H1 (cell line): Measurements from ENCODE around the gene MYH7B. TPM values are rescaled to one million over a fixed set of nuclear protein-coding genes. Genes with fewer than 3 reads are reported as not detected.

Experiments used
- CTCF ChIA-PET: fragments of 300-600 bp; sonication (Branson Sonifier 250); formaldehyde crosslinking; loops from one replicate; lab custom pipeline; 2021; ENCODE audit not compliant: partially characterized antibody; lab: Charles Lee
- POLR2A ChIA-PET: fragments of 300-600 bp; sonication (Branson Sonifier 250); formaldehyde crosslinking; loops from one replicate; lab custom pipeline; 2021; ENCODE audit warnings: inconsistent platforms; ENCODE audit not compliant: partially characterized antibody; lab: Charles Lee
- DNase-seq, 2 experiments: peaks; one replicate each; pipeline versions ENCODE4 v3.0.0 to v3.0.0-alpha.2; 2010 to 2022; ENCODE audit warnings: low spot score in 2 of 2, low read depth in 1 of 2, mixed read lengths in 1 of 2
- FAIRE-seq: peaks from 2 replicates; lab custom pipeline; 2011; peaks lifted over from hg19 to GRCh38; lab: Jason Lieb, UNC
- H2AFZ ChIP-seq: 2 replicates; pipeline ENCODE4 v1.8.1; 2012; ENCODE audit warnings: low read length, inconsistent platforms
- H2AK5ac ChIP-seq: 2 replicates; pipeline ENCODE4 v1.6.1; 2013; ENCODE audit warnings: low read depth, low read length
- H2BK120ac ChIP-seq: replicated peaks from 2 replicates; pipeline ENCODE3; 2013; ENCODE audit warnings: low read depth, low read length, inconsistent platforms
- H2BK12ac ChIP-seq: 2 replicates; pipeline ENCODE4 v1.6.1; 2013; ENCODE audit warnings: low read depth, low read length
- H2BK15ac ChIP-seq: 2 replicates; pipeline ENCODE4 v1.6.1; 2013; ENCODE audit warnings: low read length
- H2BK20ac ChIP-seq: 2 replicates; pipeline ENCODE4 v1.6.1; 2013; ENCODE audit warnings: low read length
- H2BK5ac ChIP-seq: 2 replicates; pipeline ENCODE4 v1.6.1; 2013; ENCODE audit warnings: low read depth, low read length
- H3K14ac ChIP-seq: 2 replicates; pipeline ENCODE4 v1.6.1; 2013; ENCODE audit warnings: inconsistent platforms; ENCODE audit not compliant: insufficient read length
- H3K18ac ChIP-seq: 2 replicates; pipeline ENCODE4 v1.6.1; 2013; ENCODE audit warnings: low read length; ENCODE audit errors: extremely low read depth
- H3K23ac ChIP-seq: 2 replicates; pipeline ENCODE4 v1.6.1; 2013; ENCODE audit warnings: inconsistent platforms; ENCODE audit not compliant: insufficient read length
- H3K23me2 ChIP-seq: 2 replicates; pipeline ENCODE4 v1.6.1; 2013; ENCODE audit warnings: low read depth, low read length
- H3K27ac ChIP-seq: 2 replicates; pipeline ENCODE4 v1.6.1; 2011; ENCODE audit warnings: low read depth, low read length, inconsistent platforms
- H3K27me3 ChIP-seq, 4 experiments: replicated peaks in 1 of 4; 1 replicate in 1 of 4; 2 replicates in 3 of 4; pipeline versions ENCODE4 v1.6.1 to v1.8.1; 2011 to 2013; ENCODE audit warnings: low read length in 3 of 4, mild to moderate bottlenecking in 3 of 4, inconsistent platforms in 2 of 4, mixed read lengths in 2 of 4, moderate library complexity in 1 of 4; ENCODE audit not compliant: control insufficient read depth in 3 of 4, insufficient read depth in 3 of 4; ENCODE audit errors: extremely low read depth in 1 of 4
- H3K36me3 ChIP-seq, 4 experiments: 2 replicates each; pipeline versions ENCODE4 v1.6.1 to v1.8.1; 2011 to 2013; ENCODE audit warnings: mild to moderate bottlenecking in 4 of 4, low read length in 3 of 4, moderate library complexity in 2 of 4, control low read depth in 1 of 4, inconsistent platforms in 1 of 4; ENCODE audit not compliant: insufficient read depth in 4 of 4, control insufficient read depth in 2 of 4
- H3K4ac ChIP-seq: replicated peaks from 2 replicates; pipeline ENCODE3; 2013; ENCODE audit warnings: low read length, low read depth, mixed read lengths, inconsistent platforms; ENCODE audit not compliant: insufficient read length
- H3K4me1 ChIP-seq, 4 experiments: replicated peaks in 1 of 4; 1 replicate in 1 of 4; 2 replicates in 3 of 4; pipeline versions ENCODE4 v1.6.1 to v1.8.1; 2011 to 2013; ENCODE audit warnings: low read length in 3 of 4, inconsistent platforms in 2 of 4, mixed read lengths in 1 of 4; ENCODE audit not compliant: insufficient read depth in 4 of 4, control insufficient read depth in 3 of 4
- H3K4me2 ChIP-seq, 2 experiments: 2 replicates each; pipeline versions ENCODE4 v1.6.1 to v1.8.1; 2011 to 2013; ENCODE audit warnings: low read depth in 2 of 2, low read length in 2 of 2, control low read depth in 1 of 2, inconsistent platforms in 1 of 2, mild to moderate bottlenecking in 1 of 2; ENCODE audit not compliant: insufficient read depth in 1 of 2
- H3K4me3 ChIP-seq, 4 experiments: fragments of 200-600, 300-600 bp in 1 of 4; sonication (generic), shearing (Covaris generic), sonication (Bioruptor Twin) in 1 of 4; 2 replicates each; pipeline versions ENCODE4 v1.5.1 to v1.8.1; 2011 to 2016; ENCODE audit warnings: low read length in 4 of 4, low read depth in 3 of 4, control low read depth in 2 of 4, inconsistent platforms in 2 of 4, mild to moderate bottlenecking in 2 of 4, mixed read lengths in 1 of 4, moderate library complexity in 1 of 4; ENCODE audit not compliant: insufficient read depth in 2 of 4; ENCODE audit errors: extremely low read depth in 1 of 4
- H3K56ac ChIP-seq: replicated peaks from 2 replicates; pipeline ENCODE3; 2013; ENCODE audit warnings: low read depth, mild to moderate bottlenecking, mixed read lengths, low read length, inconsistent platforms; ENCODE audit not compliant: insufficient read length
- H3K79me1 ChIP-seq: 2 replicates; pipeline ENCODE4 v1.6.1; 2013; ENCODE audit warnings: low read depth, low read length, control low read depth
- H3K79me2 ChIP-seq, 2 experiments: 2 replicates each; pipeline versions ENCODE4 v1.6.1 to v1.8.1; 2012 to 2013; ENCODE audit warnings: low read length in 2 of 2, mild to moderate bottlenecking in 2 of 2, inconsistent platforms in 1 of 2; ENCODE audit not compliant: insufficient read depth in 2 of 2, control insufficient read depth in 1 of 2
- H3K9ac ChIP-seq, 4 experiments: replicated peaks in 1 of 4; 1 replicate in 1 of 4; 2 replicates in 3 of 4; pipeline versions ENCODE4 v1.6.1 to v1.8.1; 2011 to 2013; ENCODE audit warnings: low read depth in 3 of 4, low read length in 3 of 4, control low read depth in 2 of 4, mild to moderate bottlenecking in 2 of 4, moderate library complexity in 2 of 4, inconsistent platforms in 1 of 4; ENCODE audit errors: extremely low read depth in 1 of 4
- H3K9me3 ChIP-seq, 2 experiments: 2 replicates each; pipeline versions ENCODE4 v1.6.1 to v1.8.1; 2012 to 2013; ENCODE audit warnings: mild to moderate bottlenecking in 2 of 2, moderate library complexity in 2 of 2, control low read depth in 1 of 2, inconsistent platforms in 1 of 2, low read depth in 1 of 2, low read length in 1 of 2, mixed read lengths in 1 of 2; ENCODE audit not compliant: insufficient read depth in 2 of 2
- H4K20me1 ChIP-seq, 2 experiments: replicated peaks in 1 of 2; 2 replicates each; pipeline versions ENCODE3 to v1.8.1; 2011 to 2013; ENCODE audit warnings: inconsistent platforms in 2 of 2, low read length in 2 of 2, mild to moderate bottlenecking in 1 of 2; ENCODE audit not compliant: insufficient read depth in 2 of 2, control insufficient read depth in 1 of 2
- H4K5ac ChIP-seq: 2 replicates; pipeline ENCODE4 v1.6.1; 2013; ENCODE audit warnings: low read length, low read depth, mixed read lengths, inconsistent platforms; ENCODE audit not compliant: insufficient read length
- H4K8ac ChIP-seq: 2 replicates; pipeline ENCODE4 v1.8.0; 2013; ENCODE audit warnings: mild to moderate bottlenecking, moderate library complexity, low read length, inconsistent platforms; ENCODE audit not compliant: insufficient read depth; ENCODE audit errors: extremely low read depth
- H4K91ac ChIP-seq: replicated peaks from 2 replicates; pipeline ENCODE3; 2013; ENCODE audit warnings: low read length, mixed read lengths, inconsistent platforms; ENCODE audit not compliant: insufficient read length
- EP300 ChIP-seq, 2 experiments: IDR thresholded peaks; 1 replicate in 1 of 2; 2 replicates in 1 of 2; pipeline ENCODE4 v1.6.1; 2011 to 2012; ENCODE audit warnings: low read depth in 2 of 2, low read length in 2 of 2, mild to moderate bottlenecking in 2 of 2, borderline replicate concordance in 1 of 2, inconsistent platforms in 1 of 2, moderate library complexity in 1 of 2
- KDM4A ChIP-seq: IDR thresholded peaks from one replicate; pipeline ENCODE4 v1.7.1; 2012; ENCODE audit warnings: low read depth, mild to moderate bottlenecking, moderate library complexity, low read length, inconsistent platforms; ENCODE audit not compliant: severe bottlenecking
- POLR2AphosphoS5 ChIP-seq: IDR thresholded peaks from 2 replicates; pipeline ENCODE4 v1.6.1; 2011; ENCODE audit warnings: low read depth, low read length
- WGBS, 2 experiments: shearing (Covaris generic) in 1 of 2; methylation state at CpG; one replicate each; pipeline versions ENCODE4 v1.1.6 to v1.1.7; 2013 to 2015; ENCODE audit warnings: low lambda C conversion rate in 2 of 2, mixed read lengths in 2 of 2, inconsistent platforms in 1 of 2, low coverage in 1 of 2, missing lambda C conversion rate in 1 of 2; ENCODE audit not compliant: insufficient replicate concordance in 2 of 2, insufficient coverage in 1 of 2, insufficient read length in 1 of 2; ENCODE audit errors: extremely low coverage in 1 of 2, missing lambda C conversion rate in 1 of 2; 5-methylcytosine and 5-hydroxymethylcytosine counted together
- polyA plus RNA-seq, 7 experiments: library from polyadenylated mRNA; depleted of rRNA in 3 of 7; stranded (reverse) in 5 of 7; unstranded in 2 of 7; fragments of >200 nt in 5 of 7; fragments of 200-250 nt in 2 of 7; gene quantifications; 1 replicate in 5 of 7; 2 replicates in 1 of 7; 4 replicates in 1 of 7; pipeline versions ENCODE4 v1.2.1 to v1.2.3, GENCODE V29; 2011 to 2013; ENCODE audit warnings: missing spikeins in 2 of 7, mixed read lengths in 2 of 7
- total RNA-seq: library from RNA; stranded (reverse); fragmentation: NEBNext Ultra II Directional; extraction: Animal tissue kit (Norgen Biotek cat#: 25700); gene quantifications from 2 replicates; pipeline ENCODE4 v1.2.1, GENCODE V29; 2021
- TF ChIP-seq, protein P1 (sequence below): IDR thresholded peaks from 2 replicates; pipeline ENCODE4 v1.6.1; 2012; ENCODE audit warnings: inconsistent platforms

MYH7B gene
- total and polyA plus RNA-seq, 2 of the 8 experiments (the other 6 are each of a cell fraction or from before 2014, with no cell fraction given): 0.15 to 0.30 TPM

DNA sequence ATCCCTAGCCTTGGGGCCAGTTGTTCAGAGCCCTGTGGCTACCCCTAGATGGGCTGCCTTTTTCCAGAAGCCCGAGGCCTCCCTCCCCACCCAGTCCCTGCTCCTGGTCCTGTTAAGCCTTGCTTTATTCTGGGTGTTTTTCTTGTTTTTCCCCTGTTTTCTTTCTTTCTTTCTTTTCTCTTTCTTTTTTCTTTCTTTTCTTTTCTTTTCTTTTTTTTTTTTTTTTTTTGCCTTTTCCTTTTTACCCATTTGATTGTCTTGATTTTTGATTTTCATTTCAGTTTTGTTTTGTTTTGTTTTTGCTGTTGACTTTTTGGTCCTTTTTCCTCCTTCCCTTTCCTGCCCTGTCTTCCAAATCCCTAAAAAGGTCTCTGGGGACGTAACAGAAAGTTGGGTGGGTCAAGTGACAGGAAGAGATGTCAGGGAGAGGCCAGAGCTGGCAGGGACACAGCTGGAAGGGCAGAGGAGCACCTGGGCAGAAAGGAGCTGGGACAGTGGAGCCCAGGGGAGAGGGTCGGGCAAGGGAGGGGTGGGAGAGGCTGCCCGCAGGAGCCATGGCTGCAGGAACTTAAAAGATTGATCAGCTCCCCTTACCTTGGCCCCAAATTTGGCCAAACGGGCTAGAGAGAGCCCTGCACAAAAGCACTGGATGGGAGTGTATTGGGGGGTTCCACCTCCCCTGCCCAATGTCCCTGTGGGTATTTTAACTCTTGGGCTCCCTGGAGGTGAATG, 27.6 kb downstream of the MYH7B start:
- Histone ChIP-seq H4K20me1 (peaks cover 0 to 3% of the 10 kb centered on the region in 2 experiments), H3K79me2 (no peaks in the 10 kb centered on the region), H4K91ac (peak overlapping the region; percentile 76), H4K8ac (no peak overlapping the region), H2AK5ac (no peak overlapping the region), H3K36me3 (no peaks in the 10 kb centered on the region), H2AFZ (no peak overlapping the region), H3K14ac (no peak overlapping the region), H3K4me3 (peak overlapping the region in 1 of 4 experiments; percentile 29; a peak in 2 of 8 replicates), H3K4me2 (peak overlapping the region; percentile 54 to 64), H3K56ac (no peak overlapping the region), H2BK20ac (no peak overlapping the region), H3K9me3 (no peaks in the 10 kb centered on the region), H3K79me1 (no peaks in the 10 kb centered on the region), H2BK12ac (peak overlapping the region; percentile 95), H3K4ac (peak overlapping the region; percentile 17), H2BK120ac (peak overlapping the region; percentile 26), H3K23me2 (peaks cover 4% of the 10 kb centered on the region; the same call in 1 of the 2 replicates), H2BK15ac (no peak overlapping the region), H4K5ac (no peak overlapping the region), H3K9ac (no peak overlapping the region), H2BK5ac (peak overlapping the region; percentile 66; the same call in 1 of the 2 replicates), H3K4me1 (peaks cover 0 to 43% (median 27%) of the 10 kb centered on the region in 4 experiments; a peak in 6 of 7 replicates), H3K27me3 (peaks cover 0 to 16% (median 8%) of the 10 kb centered on the region in 4 experiments; a peak in 3 of 7 replicates), H3K18ac (peak overlapping the region; percentile 12; the same call in 1 of the 2 replicates), H3K27ac (no peak overlapping the region), H3K23ac (no peak overlapping the region)
- no peak for DNase-seq
- FAIRE-seq: no peak
- CTCF ChIA-PET: interaction anchor here (0.5 to 3.5 kb wide), 6 partner anchors 15 to 109 kb away, joined by 3 to 16 read pairs (median 4); no protein-coding TSS in a partner anchor
- WGBS, 2 experiments: 44% methylated on average over 4 of the region's 5 CpGs; no CpG with 5 or more reads in 1 of the 2 experiments
- POLR2A ChIA-PET: interaction anchor here (0.9 to 1.8 kb wide), 5 partner anchors 13 to 280 kb away, joined by 3 to 7 read pairs (median 3); partner anchors contain the start of genes ACSS2 and GGT7
- peak; percentile 10 for TF ChIP-seq KDM4A
- TF ChIP-seq EP300 (IDR thresholded peaks at IDR 0.05; ENCODE audit: borderline replicate concordance in 1 of 2, low read depth in 2 of 2, low read length in 2 of 2): no peak
- TF ChIP-seq, protein P1, sequence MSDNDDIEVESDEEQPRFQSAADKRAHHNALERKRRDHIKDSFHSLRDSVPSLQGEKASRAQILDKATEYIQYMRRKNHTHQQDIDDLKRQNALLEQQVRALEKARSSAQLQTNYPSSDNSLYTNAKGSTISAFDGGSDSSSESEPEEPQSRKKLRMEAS: no peak
- no peak for TF ChIP-seq POLR2AphosphoS5
